NCI-H2227 (cell line): ENCODE results near the gene AGBL3.
"Not testable (repeated sequence)": the region's sequence is repeated elsewhere in the genome, so short reads cannot be mapped to it uniquely, and the experiment has no call there.

ENCODE experiments used
- DNase-seq: peaks from one replicate; lab custom pipeline; 2025; ENCODE audit not compliant: unreplicated experiment; lab: John Stamatoyannopoulos, UW

The AGBL3 gene

GRCh38 chr7:135166338-135166990 lies 180.2 kb downstream of the AGBL3 start:
- no peak for DNase-seq

GRCh38 chr7:135167365-135167917 lies 181.1 kb downstream of the AGBL3 start:
- DNase-seq = no peak

- no peak for DNase-seq
These were observed 181.7 kb downstream of the AGBL3 start for GRCh38 chr7:135168001-135168400.

GRCh38 chr7:135168489-135169140 lies 182.3 kb downstream of the AGBL3 start:
- no peak for DNase-seq

GRCh38 chr7:135169141-135169963 lies 183.0 kb downstream of the AGBL3 start:
- DNase-seq = no peak

GRCh38 chr7:135169964-135170273 lies 183.6 kb downstream of the AGBL3 start:
- no peak for DNase-seq

- DNase-seq = peak; percentile 94
These were observed 184.1 kb downstream of the AGBL3 start, which contains the start of gene CYREN for GRCh38 chr7:135170274-135170997. TSS of gene CYREN (minus strand) at chr7:135170707. CDS start at chr7:135168922, 1,785 bp downstream.

- not testable (repeated sequence) for DNase-seq
These were observed 184.7 kb downstream of the AGBL3 start for GRCh38 chr7:135170998-135171481.

- not testable (repeated sequence) for DNase-seq
These were observed 185.4 kb downstream of the AGBL3 start for GRCh38 chr7:135171581-135172291.

GRCh38 chr7:135173916-135174315 lies 187.6 kb downstream of the AGBL3 start:
- DNase-seq = not testable (repeated sequence)

GRCh38 chr7:135174941-135175340 lies 188.6 kb downstream of the AGBL3 start:
- no peak for DNase-seq

GRCh38 chr7:135175931-135176330 lies 189.6 kb downstream of the AGBL3 start:
- no peak for DNase-seq

- no peak for DNase-seq
These were observed 190.9 kb downstream of the AGBL3 start for GRCh38 chr7:135177028-135177696.

- no peak for DNase-seq
These were observed 192.1 kb downstream of the AGBL3 start for GRCh38 chr7:135178364-135178763.

GRCh38 chr7:135179321-135179925 lies 193.1 kb downstream of the AGBL3 start:
- no peak for DNase-seq

- DNase-seq = no peak
These were observed 193.8 kb downstream of the AGBL3 start for GRCh38 chr7:135180122-135180521.

GRCh38 chr7:135181261-135181928 lies 195.1 kb downstream of the AGBL3 start:
- no peak for DNase-seq

GRCh38 chr7:135181929-135182678 lies 195.8 kb downstream of the AGBL3 start:
- DNase-seq = no peak
